Measurements from ENCODE around the gene ATM.

DNA sequence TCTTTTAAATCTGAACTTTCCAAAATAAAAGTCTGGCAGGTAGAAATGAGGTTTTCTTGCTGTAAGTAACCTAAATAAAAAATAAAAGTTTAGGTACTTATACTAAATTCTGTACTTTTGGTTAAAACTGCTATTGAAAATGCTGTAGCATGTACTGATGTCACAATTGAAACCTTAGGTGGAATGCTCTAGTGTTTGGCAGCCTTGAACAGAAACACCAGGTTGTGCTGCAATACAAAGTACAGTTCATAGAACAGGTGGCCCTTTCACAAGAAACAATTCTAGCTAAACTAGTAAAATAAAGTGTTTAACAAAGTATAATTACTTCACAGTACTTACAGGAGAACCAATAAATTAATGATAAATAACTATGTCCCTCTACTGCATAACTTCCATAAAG, 25.5 kb upstream of the ATM start:
- TF ChIP-seq POLR2A (IDR thresholded peaks at IDR 0.05; ENCODE audit: low read depth, low read length) (no peak), POLR2AphosphoS5 (IDR thresholded peaks at IDR 0.05; ENCODE audit: low read depth, low read length) (no peak), TAF1 (IDR thresholded peaks at IDR 0.05; ENCODE audit: borderline replicate concordance, low read depth, low read length) (no peak)

Measured in GM12892 (cell line).